AG08395 (cell line): Measurements from ENCODE around the gene CPSF4L.
"Not testable (repeated sequence)": the region's sequence is repeated elsewhere in the genome, so short reads cannot be mapped to it uniquely, and the experiment has no call there.

Source experiments
- DNase-seq: peaks from one replicate; pipeline ENCODE4 v3.0.0; 2012; ENCODE audit warnings: mixed read lengths, low spot score

CPSF4L gene

DNA sequence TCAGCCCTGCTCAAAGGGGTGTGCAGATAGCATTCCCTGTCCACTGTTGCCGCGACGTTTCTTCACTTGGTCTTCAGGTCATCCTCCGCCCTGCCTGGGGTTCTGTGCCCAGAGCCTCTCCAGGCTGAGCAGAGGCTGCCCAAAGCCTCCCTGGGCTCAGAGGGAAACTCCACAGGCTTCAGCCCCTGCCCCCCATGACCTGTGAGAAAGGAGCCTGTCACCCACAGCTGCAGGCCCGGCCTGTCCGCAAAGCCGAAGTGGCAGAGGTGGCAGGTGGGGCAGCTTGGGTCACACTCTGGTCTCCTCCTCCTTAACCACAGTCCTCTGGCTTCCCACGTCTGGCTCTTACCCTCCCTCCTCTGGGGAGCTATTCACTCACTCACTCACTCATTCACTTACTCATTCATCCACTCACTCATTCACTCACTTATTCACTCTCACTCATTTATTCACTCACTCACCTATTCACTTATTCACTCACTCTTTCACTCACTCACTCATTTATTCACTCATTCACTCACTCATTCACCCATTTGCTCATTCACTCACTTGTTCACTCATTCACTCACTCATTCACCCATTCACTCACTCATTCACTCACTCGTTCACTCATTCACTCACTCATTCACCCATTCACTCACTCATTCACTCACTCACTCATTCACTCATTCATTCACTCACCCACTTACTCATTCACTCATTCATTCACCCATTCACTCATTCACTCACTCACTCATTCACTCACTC is 7.1 kb upstream of the CPSF4L start:
- DNase-seq, result no peak

GRCh38 chr17:73267648-73268537 is 6.2 kb upstream of the CPSF4L start:
- DNase-seq, result no peak

DNA sequence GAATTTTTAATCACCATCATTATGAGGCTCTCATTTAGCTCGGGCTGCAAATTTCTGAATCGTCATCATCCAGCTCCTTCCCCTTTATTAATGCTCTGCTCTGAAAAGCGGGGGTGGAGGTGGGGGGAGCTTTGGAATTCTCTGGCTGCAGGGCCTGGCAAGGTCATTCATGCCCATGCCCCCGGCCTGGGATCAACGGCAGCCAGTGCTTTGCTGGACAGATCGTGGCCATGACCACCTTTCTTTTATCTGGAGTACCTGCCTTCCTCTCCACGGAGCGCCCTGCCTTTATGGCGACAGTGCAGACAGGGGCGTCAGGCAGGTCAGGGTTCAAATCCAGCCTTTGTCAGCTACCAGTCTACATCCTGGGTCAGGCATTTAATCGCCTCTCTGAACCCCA is 5.1 kb upstream of the CPSF4L start:
- DNase-seq, result no peak

- no peak for DNase-seq
Observed at GRCh38 chr17:73265646-73266640, 4.3 kb upstream of the CPSF4L start.

- not testable (repeated sequence) for DNase-seq
Observed at GRCh38 chr17:73264448-73264847, 2.8 kb upstream of the CPSF4L start.

DNA sequence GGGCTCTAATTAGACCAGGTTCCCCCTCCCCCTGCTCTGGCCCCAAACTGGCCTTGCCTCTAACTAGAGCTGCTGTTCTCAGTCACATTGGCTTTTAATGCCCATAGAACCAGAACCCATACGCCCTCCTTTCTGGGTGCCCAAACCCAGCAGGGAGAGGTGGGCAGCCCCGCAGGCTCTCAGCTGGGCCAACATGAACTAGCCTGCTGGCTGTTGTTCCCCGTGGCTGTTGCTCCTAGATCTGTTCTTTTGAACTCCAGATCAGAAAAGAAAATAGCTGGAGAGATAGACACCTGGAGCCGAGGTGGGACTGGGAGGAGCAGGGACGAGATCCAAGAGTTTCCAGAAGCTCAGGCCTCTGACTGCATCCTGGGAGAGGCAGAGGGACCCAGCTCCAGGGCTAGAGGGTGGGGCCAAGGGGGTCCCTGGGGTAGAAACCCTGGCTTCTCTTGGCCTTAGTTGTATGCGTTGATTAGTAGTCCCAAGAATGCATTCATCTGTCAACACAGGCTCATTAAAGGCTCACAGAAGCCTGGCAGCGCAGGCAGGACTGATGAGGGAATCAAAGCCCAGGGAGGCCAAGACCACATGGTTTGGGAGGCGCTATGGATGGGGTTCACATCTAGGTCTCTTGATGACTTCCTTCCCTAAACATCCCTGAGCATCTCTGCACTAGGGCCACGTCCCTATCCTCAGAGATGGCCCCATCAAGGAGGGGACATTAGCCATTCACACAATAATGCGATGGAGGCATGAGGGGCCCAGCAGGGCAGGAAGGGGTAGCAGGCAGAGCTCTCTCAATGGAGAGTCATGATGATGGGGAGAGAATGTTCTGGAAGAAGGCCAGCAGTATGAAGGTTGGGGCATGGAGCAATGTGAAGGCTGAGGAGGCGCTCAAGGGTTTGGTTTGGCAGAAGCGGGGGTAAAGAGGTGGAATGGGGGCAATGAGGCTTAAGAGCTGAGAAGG is 1.3 kb upstream of the CPSF4L start:
- no peak for DNase-seq

- DNase-seq, result no peak
Observed at GRCh38 chr17:73261952-73262675, 434 bp upstream of the CPSF4L start.

DNA sequence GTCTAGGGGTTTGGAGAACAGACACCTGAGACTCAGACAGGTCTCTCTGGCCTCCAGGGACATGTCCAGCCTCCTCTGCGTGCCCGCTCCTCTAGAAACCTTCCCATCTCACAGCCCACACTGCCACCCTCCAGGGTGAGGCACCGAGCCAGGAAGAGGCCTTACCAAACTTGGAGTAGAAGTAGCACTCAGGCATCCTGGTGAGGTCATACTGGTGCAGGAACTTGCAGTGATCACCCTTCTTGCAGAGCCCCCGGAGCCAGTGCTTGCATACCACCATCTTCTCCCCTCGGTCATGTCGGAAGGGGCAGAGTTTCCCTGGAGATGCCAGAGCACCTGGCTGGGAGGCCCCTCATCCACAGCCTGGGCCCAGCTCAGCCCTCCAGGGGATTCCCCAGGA is 4.2 kb downstream of the CPSF4L start:
- DNase-seq, result no peak

GRCh38 chr17:73256220-73256619 is 5.5 kb downstream of the CPSF4L start:
- no peak for DNase-seq

GRCh38 chr17:73255671-73256181 is 6.0 kb downstream of the CPSF4L start:
- DNase-seq, result peak; percentile 63

GRCh38 chr17:73251871-73252270 is 9.8 kb downstream of the CPSF4L start:
- DNase-seq, result no peak

DNA sequence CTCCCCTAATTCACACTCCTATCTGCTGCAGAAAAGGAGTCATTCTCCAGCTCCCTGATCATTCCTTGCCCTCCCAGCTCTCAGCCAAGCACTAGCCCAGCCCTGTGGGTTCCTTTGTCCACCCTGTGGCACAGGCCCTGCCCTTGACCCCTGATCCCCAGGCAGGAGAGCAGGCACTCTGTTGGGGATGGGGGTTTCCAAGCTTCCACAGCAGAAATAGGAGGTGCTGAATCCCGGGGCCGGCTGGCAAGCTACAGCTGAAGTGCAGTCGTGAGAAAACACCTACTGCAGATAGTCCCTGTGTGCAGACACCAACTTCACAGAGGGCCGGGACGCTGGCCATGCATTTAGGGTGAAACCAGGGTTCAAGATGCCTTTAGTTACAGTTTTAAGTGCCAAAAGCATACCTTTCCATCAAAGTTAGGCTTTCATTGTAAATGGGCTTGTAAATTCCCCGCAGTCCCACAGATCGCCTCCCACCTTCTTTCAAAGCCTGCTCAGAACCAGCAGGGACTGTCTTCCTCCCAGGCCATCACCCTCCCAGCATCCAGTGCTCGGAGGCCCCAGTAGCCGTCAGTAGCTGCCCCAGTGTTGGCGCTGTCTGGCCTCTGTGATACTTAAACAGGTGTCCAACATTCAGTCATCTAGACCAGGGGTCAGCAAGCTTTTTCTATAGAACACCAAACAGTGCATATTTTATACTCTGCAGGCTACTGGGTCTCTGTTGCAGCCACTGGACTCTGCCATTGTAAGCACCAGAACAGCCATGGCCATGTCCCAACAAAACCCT is 10.6 kb downstream of the CPSF4L start:
- no peak for DNase-seq

GRCh38 chr17:73249700-73250099 is 12.0 kb downstream of the CPSF4L start:
- no peak for DNase-seq

DNA sequence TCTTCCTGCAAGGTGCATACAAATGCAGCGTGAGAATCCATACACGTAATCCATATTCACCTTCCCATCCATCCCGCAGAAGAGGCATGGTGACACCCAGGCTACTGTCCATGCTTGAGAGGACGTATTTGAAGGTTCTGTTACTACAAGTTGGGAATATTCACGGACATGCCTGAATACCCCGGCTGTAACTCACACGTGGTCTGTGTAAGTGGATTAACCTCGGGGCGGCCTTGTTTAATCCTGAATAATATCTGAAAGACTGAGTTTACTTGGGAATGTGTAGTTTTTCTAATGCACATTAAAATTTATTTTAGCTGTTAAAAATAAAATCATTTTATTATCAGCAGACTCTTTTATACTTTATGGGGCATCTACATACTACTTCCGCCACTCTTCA is 13.1 kb downstream of the CPSF4L start:
- no peak for DNase-seq

GRCh38 chr17:73247726-73248125 is 14.0 kb downstream of the CPSF4L start:
- no peak for DNase-seq

DNA sequence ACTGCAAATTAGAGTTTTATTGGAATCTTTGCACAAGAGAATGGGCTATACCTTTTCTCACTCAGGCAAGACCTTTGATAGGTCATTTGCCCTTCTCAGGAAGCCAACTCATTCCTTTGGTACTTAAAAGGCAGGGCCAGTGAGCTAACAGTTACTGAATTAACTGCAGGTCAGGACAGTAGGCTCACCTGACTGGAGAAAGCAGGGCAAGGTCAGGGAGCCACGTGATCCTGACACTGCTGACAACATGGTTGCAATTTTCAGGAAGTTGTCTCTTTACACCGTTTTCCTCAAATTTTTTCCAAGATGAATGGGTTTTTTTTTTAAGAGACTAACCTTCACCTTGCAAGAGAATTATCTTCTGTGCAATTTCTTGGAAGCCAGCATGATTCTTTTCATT is 21.1 kb downstream of the CPSF4L start:
- DNase-seq, result no peak

DNA sequence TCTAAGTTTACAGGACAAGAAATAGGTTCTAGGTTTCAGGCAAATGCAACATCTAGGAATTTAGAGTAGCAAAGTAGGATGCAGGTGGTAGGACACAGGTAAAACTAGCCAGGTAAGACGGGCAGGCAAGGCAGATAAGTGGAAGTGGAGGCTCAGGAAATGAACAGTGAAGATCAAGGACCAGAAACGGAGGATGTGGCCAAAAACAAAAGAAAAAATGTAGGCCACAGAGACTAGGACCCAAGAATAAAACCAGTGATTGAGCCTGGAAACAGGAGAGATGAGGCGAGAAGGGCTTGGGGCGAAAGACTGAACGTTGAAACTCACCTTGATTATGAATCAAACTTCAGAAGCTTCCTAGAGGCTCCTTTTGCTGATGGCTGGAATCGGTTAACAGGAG is 24.0 kb downstream of the CPSF4L start:
- DNase-seq, result no peak

GRCh38 chr17:73234736-73235135 is 26.9 kb downstream of the CPSF4L start:
- no peak for DNase-seq
